ENCODE measurements around the gene MAGEA9. TPM values are rescaled to one million over a fixed set of nuclear protein-coding genes. Genes with fewer than 3 reads are reported as not detected.

MAGEA9 gene
- polyA plus RNA-seq, 1 experiment: not detected

DNA sequence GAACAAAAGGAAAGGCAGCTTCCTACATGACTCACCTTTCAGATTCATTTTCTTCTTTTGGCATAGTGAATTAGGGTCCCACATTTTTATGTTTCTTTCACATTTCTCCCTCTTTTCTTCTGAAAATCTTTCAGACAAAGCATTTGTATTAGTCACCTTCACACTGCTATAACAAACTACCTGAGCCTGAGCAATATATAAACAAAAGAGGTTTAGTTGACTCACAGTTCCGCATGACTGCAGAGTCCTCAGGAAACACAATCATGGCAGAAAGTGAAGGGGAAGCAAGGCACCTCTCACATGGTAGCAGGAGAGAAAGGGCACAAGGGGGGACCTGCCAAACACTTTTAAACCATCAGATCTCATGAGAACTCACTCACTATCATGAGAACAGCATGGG, 36.9 kb downstream of the MAGEA9 start:
- POLR2A ChIA-PET: no interaction called here

DNA sequence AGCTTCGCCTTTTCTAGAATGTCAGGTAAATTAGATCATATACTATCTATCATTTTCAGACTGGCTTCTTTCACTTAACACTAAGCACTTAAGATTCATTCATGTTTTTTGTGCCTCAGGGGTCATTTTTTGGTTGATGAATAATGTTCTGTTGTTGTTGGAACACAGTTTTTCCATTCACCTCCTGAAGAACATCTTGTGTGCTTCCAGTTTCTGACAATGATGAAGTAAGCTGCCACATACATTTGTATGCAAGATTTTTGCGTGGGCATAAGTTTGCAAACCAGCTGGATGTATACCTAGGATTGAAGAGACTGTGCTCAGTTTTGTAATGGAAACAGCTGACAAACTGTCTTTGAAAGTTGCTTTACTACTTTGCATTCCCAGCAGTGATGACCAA, 37.6 kb downstream of the MAGEA9 start:
- no peaks in the 10 kb centered on the region for H3K36me3 ChIP-seq (ENCODE audit: control insufficient read depth, insufficient read depth, low read length)
- DNase-seq (ENCODE audit: low read depth): no peak
- H3K27me3 ChIP-seq (ENCODE audit: control insufficient read depth, insufficient read depth, low read length): no peaks in the 10 kb centered on the region
- no peak overlapping the region for H3K4me3 ChIP-seq (ENCODE audit: low read depth, low read length)
- ChIA-PET POLR2A (no interaction called here), CTCF (no interaction called here)
- TF ChIP-seq, protein P1, sequence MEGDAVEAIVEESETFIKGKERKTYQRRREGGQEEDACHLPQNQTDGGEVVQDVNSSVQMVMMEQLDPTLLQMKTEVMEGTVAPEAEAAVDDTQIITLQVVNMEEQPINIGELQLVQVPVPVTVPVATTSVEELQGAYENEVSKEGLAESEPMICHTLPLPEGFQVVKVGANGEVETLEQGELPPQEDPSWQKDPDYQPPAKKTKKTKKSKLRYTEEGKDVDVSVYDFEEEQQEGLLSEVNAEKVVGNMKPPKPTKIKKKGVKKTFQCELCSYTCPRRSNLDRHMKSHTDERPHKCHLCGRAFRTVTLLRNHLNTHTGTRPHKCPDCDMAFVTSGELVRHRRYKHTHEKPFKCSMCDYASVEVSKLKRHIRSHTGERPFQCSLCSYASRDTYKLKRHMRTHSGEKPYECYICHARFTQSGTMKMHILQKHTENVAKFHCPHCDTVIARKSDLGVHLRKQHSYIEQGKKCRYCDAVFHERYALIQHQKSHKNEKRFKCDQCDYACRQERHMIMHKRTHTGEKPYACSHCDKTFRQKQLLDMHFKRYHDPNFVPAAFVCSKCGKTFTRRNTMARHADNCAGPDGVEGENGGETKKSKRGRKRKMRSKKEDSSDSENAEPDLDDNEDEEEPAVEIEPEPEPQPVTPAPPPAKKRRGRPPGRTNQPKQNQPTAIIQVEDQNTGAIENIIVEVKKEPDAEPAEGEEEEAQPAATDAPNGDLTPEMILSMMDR (IDR thresholded peaks at IDR 0.05; ENCODE audit: insufficient read depth, low read depth, low read length): no peak

More for the DNA sequence above, 36.9 kb downstream of the MAGEA9 start:
- Histone ChIP-seq H3K4me3 (ENCODE audit: low read depth, low read length) (no peak overlapping the region), H3K36me3 (ENCODE audit: control insufficient read depth, insufficient read depth, low read length) (no peaks in the 10 kb centered on the region), H3K27me3 (ENCODE audit: control insufficient read depth, insufficient read depth, low read length) (no peaks in the 10 kb centered on the region)
- DNase-seq (ENCODE audit: low read depth): no peak
- TF ChIP-seq, protein P1 (IDR thresholded peaks at IDR 0.05; ENCODE audit: insufficient read depth, low read depth, low read length): no peak
- CTCF ChIA-PET: interaction anchor here (0.6 kb wide), 1 partner anchor 51 kb away, joined by 3 read pairs; no protein-coding TSS in a partner anchor

DNA sequence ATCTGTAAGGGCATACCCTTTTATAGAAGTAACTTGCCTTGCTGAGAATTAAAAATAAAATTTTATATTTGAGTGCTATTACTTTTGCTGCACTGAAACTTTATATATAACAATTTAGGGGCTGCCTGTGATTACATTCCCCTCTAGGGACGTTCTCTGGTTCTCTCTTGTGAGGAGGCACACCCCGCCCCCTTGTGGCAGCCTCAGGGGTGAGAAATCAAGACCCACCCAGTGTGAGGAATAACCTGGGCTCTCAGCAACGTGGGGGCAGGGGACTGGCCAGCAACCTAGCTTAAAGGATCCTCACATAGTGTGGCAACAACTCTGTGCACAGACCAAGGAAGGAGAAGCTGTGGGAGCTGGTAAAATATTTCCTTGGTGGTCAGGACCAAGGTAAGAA, 43.7 kb downstream of the MAGEA9 start:
- ChIA-PET CTCF (no interaction called here), POLR2A (no interaction called here)
- DNase-seq (ENCODE audit: low read depth): no peak
- no peak overlapping the region for H3K4me3 ChIP-seq (ENCODE audit: low read depth, low read length)
- no peaks in the 10 kb centered on the region for H3K36me3 ChIP-seq (ENCODE audit: control insufficient read depth, insufficient read depth, low read length)
- TF ChIP-seq, protein P1 (IDR thresholded peaks at IDR 0.05; ENCODE audit: insufficient read depth, low read depth, low read length): peak; percentile 41
- no peaks in the 10 kb centered on the region for H3K27me3 ChIP-seq (ENCODE audit: control insufficient read depth, insufficient read depth, low read length)

DNA sequence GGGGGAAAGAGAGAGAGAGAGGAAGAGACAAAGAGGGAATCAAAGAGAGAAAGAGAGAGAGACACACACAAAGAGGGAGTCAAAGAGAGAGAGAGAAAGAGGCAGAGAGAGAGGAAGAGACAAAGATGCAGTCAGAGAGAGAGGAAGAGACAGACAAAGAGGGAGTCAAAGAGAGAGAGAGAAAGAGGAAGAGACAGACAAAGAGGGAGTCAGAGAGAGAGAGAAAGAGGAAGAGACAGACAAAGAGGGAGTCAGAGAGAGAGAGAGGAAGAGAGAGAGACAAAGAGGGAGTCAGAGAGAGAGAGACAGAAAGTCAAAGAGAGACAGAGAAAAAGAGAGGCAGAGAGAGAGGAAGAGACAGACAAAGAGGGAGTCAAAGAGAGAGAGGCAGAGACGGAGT, 45.5 kb downstream of the MAGEA9 start:
- Histone ChIP-seq H3K36me3 (ENCODE audit: control insufficient read depth, insufficient read depth, low read length) (no peaks in the 10 kb centered on the region), H3K27me3 (ENCODE audit: control insufficient read depth, insufficient read depth, low read length) (no peaks in the 10 kb centered on the region), H3K4me3 (ENCODE audit: low read depth, low read length) (no peak overlapping the region)
- ChIA-PET CTCF (no interaction called here), POLR2A (no interaction called here)
- DNase-seq (ENCODE audit: low read depth): no peak
- TF ChIP-seq, protein P1 (IDR thresholded peaks at IDR 0.05; ENCODE audit: insufficient read depth, low read depth, low read length): no peak

DNA sequence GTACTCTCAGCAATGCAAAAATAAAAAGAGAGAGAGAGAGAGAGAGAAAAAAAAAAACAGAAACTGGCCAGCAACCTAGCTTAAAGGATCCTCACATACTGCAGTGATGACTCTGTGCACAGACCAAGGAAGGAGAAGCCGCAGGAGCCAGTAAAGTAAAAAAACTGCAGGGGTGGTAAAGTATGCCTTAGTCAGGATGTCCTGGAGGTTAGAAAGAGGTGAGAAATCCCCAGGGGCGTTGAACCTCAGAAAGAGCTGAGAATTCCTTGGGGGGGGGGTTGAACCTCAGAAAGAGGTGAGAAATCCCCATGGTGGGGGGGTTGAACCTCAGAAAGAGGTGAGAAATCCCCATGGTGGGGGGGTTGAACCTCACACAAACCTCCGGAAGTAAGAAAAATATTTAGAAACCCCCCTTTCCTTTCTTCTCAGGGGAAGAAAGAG, 48.0 kb downstream of the MAGEA9 start:
- TF ChIP-seq, protein P1 (IDR thresholded peaks at IDR 0.05; ENCODE audit: insufficient read depth, low read depth, low read length): no peak
- DNase-seq (ENCODE audit: low read depth): no peak
- POLR2A ChIA-PET: no interaction called here
- CTCF ChIA-PET: no interaction called here
- Histone ChIP-seq H3K4me3 (ENCODE audit: low read depth, low read length) (no peak overlapping the region; the same call in 1 of the 2 replicates), H3K27me3 (ENCODE audit: control insufficient read depth, insufficient read depth, low read length) (no peaks in the 10 kb centered on the region), H3K36me3 (ENCODE audit: control insufficient read depth, insufficient read depth, low read length) (no peaks in the 10 kb centered on the region)

All from BJ (cell line).